Suprapubic skin (tissue), 4 donors: Measurements from ENCODE around the gene PLPP1. TPM values are rescaled to one million over a fixed set of nuclear protein-coding genes. Genes with fewer than 3 reads are reported as not detected.

Experiments
- DNase-seq, 2 donors: peaks; one replicate each; pipeline ENCODE4 v3.0.0-alpha.2; 2019; ENCODE audit warnings: low spot score in 2 of 2
- H3K27ac ChIP-seq: fragments of 200-600 bp; sonication (generic); one replicate; pipeline ENCODE4 v1.5.1; 2019
- H3K27me3 ChIP-seq: fragments of 200-600 bp; sonication (generic); one replicate; pipeline ENCODE4 v1.5.1; 2019
- H3K36me3 ChIP-seq: fragments of 200-600 bp; sonication (generic); one replicate; pipeline ENCODE4 v1.5.1; 2019
- H3K4me1 ChIP-seq: fragments of 200-600 bp; sonication (generic); one replicate; pipeline ENCODE4 v1.5.1; 2019
- H3K4me3 ChIP-seq: fragments of 200-600 bp; sonication (generic); one replicate; pipeline ENCODE4 v1.5.1; 2019; ENCODE audit warnings: mild to moderate bottlenecking
- H3K9me3 ChIP-seq: fragments of 200-600 bp; sonication (generic); one replicate; pipeline ENCODE4 v1.5.1; 2019
- EP300 ChIP-seq: sonication (generic); formaldehyde crosslinking; IDR thresholded peaks from one replicate; pipeline ENCODE4 v1.6.1; 2017; ENCODE audit warnings: antibody characterized with exemption
- POLR2A ChIP-seq, 2 donors: fragments of 450-650 bp; IDR thresholded peaks; one replicate each; pipeline ENCODE4 v1.6.1; 2017; ENCODE audit warnings: antibody characterized with exemption in 2 of 2, mild to moderate bottlenecking in 2 of 2, moderate library complexity in 2 of 2
- POLR2AphosphoS5 ChIP-seq, 3 donors: sonication (generic); formaldehyde crosslinking; IDR thresholded peaks; one replicate each; pipeline ENCODE4 v1.6.1; 2017; ENCODE audit warnings: antibody characterized with exemption in 3 of 3
- WGBS: methylation state at CpG from one replicate; pipeline ENCODE4 v1.1.5; 2018; 5-methylcytosine and 5-hydroxymethylcytosine counted together
- total RNA-seq, 4 donors: library from RNA; depleted of rRNA; stranded (reverse); fragments of >200 nt; gene quantifications; one replicate each; pipeline ENCODE4 v1.1.0, GENCODE V29; 2016
- TF ChIP-seq, protein P1 (sequence below), 2 donors: fragments of 200-600 bp in 1 of 2; fragments of 450-650 bp in 1 of 2; sonication (generic) in 1 of 2; IDR thresholded peaks; one replicate each; pipeline ENCODE4 v1.5.1; 2016 to 2019; ENCODE audit warnings: antibody characterized with exemption in 2 of 2, mild to moderate bottlenecking in 1 of 2, moderate library complexity in 1 of 2

PLPP1 gene
- 10 to 100 TPM; 57.8 to 81.6 (median 69.1) TPM for total RNA-seq

DNA sequence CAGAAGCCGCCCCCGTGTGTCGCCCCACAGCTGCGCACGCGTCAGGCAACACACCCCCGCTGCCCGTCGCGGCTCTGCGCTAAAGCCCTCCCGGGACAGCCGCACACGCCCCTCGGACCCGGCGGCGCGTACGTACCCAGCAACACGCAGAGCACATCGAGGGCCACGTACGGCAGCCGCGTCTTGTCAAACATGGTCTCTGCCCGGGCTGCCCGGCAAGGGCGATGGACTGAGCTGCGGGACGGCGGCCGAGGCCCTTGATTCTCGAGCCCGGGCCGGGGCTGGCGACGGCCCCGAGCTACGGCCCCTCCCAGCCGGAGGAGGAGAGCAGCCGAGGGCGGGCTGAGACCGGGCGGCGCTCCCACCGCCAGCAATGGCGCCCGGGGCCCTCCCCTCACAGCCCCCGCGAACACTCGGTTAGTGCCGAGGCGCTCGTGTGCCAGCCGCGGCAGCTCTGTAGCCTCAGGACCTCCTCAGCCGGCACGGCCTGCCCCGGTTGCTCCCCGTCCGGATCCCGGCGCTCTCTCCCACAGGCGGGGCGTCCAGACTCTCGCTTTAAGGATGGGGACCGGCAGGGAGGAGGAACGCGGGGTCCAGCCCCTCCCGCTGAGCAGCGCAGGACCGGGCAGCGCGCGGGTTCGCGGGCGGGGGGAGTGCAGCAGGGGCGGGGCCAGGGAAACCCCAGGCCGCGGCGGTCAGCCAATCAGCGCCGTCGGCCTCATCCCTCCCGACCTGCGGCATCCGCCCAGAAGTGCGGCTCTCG lies at the start of gene PLPP1:
PLPP1 (minus strand) TSS at position 529 of the 763 bp plus-strand sequence; CDS start at position 194, 335 bp downstream.
- TF ChIP-seq EP300 = no peak
- peak in 1 of 2 donors; percentile 91 for TF ChIP-seq POLR2A (IDR thresholded peaks at IDR 0.05)
- TF ChIP-seq, protein P1, sequence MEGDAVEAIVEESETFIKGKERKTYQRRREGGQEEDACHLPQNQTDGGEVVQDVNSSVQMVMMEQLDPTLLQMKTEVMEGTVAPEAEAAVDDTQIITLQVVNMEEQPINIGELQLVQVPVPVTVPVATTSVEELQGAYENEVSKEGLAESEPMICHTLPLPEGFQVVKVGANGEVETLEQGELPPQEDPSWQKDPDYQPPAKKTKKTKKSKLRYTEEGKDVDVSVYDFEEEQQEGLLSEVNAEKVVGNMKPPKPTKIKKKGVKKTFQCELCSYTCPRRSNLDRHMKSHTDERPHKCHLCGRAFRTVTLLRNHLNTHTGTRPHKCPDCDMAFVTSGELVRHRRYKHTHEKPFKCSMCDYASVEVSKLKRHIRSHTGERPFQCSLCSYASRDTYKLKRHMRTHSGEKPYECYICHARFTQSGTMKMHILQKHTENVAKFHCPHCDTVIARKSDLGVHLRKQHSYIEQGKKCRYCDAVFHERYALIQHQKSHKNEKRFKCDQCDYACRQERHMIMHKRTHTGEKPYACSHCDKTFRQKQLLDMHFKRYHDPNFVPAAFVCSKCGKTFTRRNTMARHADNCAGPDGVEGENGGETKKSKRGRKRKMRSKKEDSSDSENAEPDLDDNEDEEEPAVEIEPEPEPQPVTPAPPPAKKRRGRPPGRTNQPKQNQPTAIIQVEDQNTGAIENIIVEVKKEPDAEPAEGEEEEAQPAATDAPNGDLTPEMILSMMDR (IDR thresholded peaks at IDR 0.05) = no peak
- peak; percentile 75 to 87 (median 86) for TF ChIP-seq POLR2AphosphoS5 (IDR thresholded peaks at IDR 0.05)
- Histone ChIP-seq H3K27me3 (no peaks in the 10 kb centered on the region), H3K4me3 (peak within 1 kb of the TSS; percentile 64), H3K9me3 (no peaks in the 10 kb centered on the region), H3K4me1 (peaks cover 13% of the 10 kb centered on the region), H3K36me3 (no peaks in the 10 kb centered on the region), H3K27ac (peak within 1 kb of the TSS; percentile 90)
- WGBS = no CpG with 5 or more reads among the region's 91 CpGs
- DNase-seq = peak; percentile 91 to 94

- no peaks in the 10 kb centered on the region for H3K27me3 ChIP-seq
- no peak overlapping the region for H3K27ac ChIP-seq
- no peak for DNase-seq
- no peak overlapping the region for H3K4me3 ChIP-seq
- H3K36me3 ChIP-seq = no peaks in the 10 kb centered on the region
- no peaks in the 10 kb centered on the region for H3K4me1 ChIP-seq
- TF ChIP-seq EP300 (no peak), POLR2AphosphoS5 (IDR thresholded peaks at IDR 0.05) (no peak)
- 93% methylated on average over 9 of the region's 9 CpGs for whole genome bisulfite sequencing
- H3K9me3 ChIP-seq = no peaks in the 10 kb centered on the region
These were observed 48.8 kb upstream of the PLPP1 start for GRCh38 chr5:55583578-55583977.

DNA sequence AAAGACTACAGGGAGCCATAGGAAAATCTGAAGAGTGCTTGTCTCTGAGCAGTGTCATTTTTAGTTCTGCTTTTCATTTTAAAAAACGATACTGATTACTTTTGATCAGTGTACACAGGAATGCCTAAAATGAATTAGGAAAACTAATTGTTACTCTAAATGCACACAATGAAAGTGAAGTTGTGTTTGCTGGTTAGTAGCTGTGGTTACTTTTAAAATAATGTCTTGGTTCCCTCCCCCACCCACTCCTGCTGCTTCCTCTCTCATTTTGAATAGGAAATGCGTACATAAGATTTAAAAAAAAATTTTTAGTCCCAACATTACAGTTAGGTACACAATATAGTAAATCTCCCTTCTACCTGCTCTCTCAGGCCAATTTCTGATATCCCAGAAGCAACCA lies 47.5 kb upstream of the PLPP1 start:
- TF ChIP-seq, protein P1 (IDR thresholded peaks at IDR 0.05) = no peak
- TF ChIP-seq EP300 (no peak), POLR2AphosphoS5 (IDR thresholded peaks at IDR 0.05) (no peak), POLR2A (IDR thresholded peaks at IDR 0.05) (no peak)
- 51% methylated on average over 2 of the region's 2 CpGs for WGBS

DNA sequence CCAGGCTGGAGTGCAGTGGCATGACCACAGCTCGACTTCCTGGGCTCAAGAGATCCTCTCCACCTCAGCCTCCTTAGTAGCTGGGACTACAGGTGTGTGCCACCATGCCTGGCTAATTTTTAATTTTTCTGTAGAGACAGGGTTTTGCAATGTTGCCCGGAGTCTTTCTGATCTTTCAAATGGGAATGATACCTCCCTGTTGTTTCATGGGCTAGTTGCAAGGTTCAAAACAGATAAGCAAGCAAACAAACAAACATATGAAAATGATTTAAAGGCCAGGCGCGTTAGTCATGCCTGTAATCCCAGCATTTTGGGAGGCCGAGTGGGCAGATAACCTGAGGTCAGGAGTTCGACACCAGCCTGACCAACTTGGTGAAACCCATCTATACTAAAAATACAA lies 45.3 kb upstream of the PLPP1 start:
- Histone ChIP-seq H3K4me1 (peaks cover 13% of the 10 kb centered on the region), H3K9me3 (no peaks in the 10 kb centered on the region), H3K4me3 (no peak overlapping the region), H3K27ac (no peak overlapping the region), H3K36me3 (no peaks in the 10 kb centered on the region), H3K27me3 (no peaks in the 10 kb centered on the region)
- WGBS = 94% methylated on average over 6 of the region's 6 CpGs
- TF ChIP-seq, protein P1 (IDR thresholded peaks at IDR 0.05) = no peak
- TF ChIP-seq POLR2A (IDR thresholded peaks at IDR 0.05) = no peak
- DNase-seq = no peak

More for the DNA sequence above, 47.5 kb upstream of the PLPP1 start:
- Histone ChIP-seq H3K9me3 (no peaks in the 10 kb centered on the region), H3K27ac (no peak overlapping the region), H3K4me3 (no peak overlapping the region), H3K27me3 (no peaks in the 10 kb centered on the region), H3K36me3 (no peaks in the 10 kb centered on the region), H3K4me1 (peaks cover 4% of the 10 kb centered on the region)
- DNase-seq = no peak

DNA sequence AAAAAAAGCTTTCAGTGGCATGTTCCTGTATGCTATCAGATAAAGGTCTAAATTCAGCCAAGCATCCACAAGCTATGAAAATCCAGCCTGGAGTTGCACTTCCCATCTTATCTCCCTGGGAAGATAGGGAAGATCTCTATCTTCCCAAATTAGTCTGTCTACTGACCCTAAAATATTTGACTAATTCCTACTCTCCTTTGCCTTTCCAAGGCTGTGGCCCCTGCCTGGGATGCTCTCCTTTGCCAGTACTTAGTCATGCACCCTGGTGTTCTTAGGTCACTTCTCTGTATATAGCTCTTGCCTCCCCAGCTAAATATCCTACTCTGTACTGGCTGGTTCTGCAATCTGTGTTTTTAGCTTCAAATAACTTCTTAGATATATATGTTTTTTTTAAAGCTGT lies 44.0 kb upstream of the PLPP1 start:
- no peak overlapping the region for H3K27ac ChIP-seq
- H3K4me3 ChIP-seq = no peak overlapping the region
- no peaks in the 10 kb centered on the region for H3K27me3 ChIP-seq
- TF ChIP-seq EP300 (no peak), POLR2A (IDR thresholded peaks at IDR 0.05) (no peak), POLR2AphosphoS5 (IDR thresholded peaks at IDR 0.05) (no peak)
- H3K36me3 ChIP-seq = no peaks in the 10 kb centered on the region
- H3K4me1 ChIP-seq = peaks cover 13% of the 10 kb centered on the region
- H3K9me3 ChIP-seq = no peaks in the 10 kb centered on the region
- no peak for DNase-seq

- no peaks in the 10 kb centered on the region for H3K36me3 ChIP-seq
- WGBS = 20% methylated on average over 6 of the region's 6 CpGs
- no peak for DNase-seq
These were observed 42.7 kb upstream of the PLPP1 start for GRCh38 chr5:55577353-55578060.

More at GRCh38 chr5:55577353-55578060, 42.7 kb upstream of the PLPP1 start:
- H3K4me3 ChIP-seq = no peak overlapping the region
- H3K27ac ChIP-seq = peak overlapping the region; percentile 68
- H3K9me3 ChIP-seq = no peaks in the 10 kb centered on the region
- no peak for TF ChIP-seq EP300
- TF ChIP-seq, protein P1 (IDR thresholded peaks at IDR 0.05) = no peak
- no peak for TF ChIP-seq POLR2A (IDR thresholded peaks at IDR 0.05)
- no peak for TF ChIP-seq POLR2AphosphoS5 (IDR thresholded peaks at IDR 0.05)
- peaks cover 13% of the 10 kb centered on the region for H3K4me1 ChIP-seq
- H3K27me3 ChIP-seq = no peaks in the 10 kb centered on the region
